HCT116 (cell line): ENCODE measurements around the gene NF1. TPM values are rescaled to one million over a fixed set of nuclear protein-coding genes. Genes with fewer than 3 reads are reported as not detected.

Source experiments
- ATAC-seq: fragments of 200-7000 bp; cut with Tn5 transposase; 2 replicates; pipeline ENCODE4 v1.9.1; 2020; ENCODE audit warnings: mild to moderate bottlenecking, moderate library complexity
- BruUV-seq: library from RNA; stranded (reverse); fragments of 400-500 nt; replicated peaks from 2 replicates; lab custom pipeline; 2021; lab: Mats Ljungman, UMichigan
- CTCF ChIA-PET: fragments of 300-600 bp; sonication (Branson Sonifier 250); formaldehyde crosslinking; loops from one replicate; lab custom pipeline; 2021; ENCODE audit warnings: antibody characterized with exemption; lab: Charles Lee
- POLR2A ChIA-PET: fragments of 300-600, 350-600 bp; sonication (Branson Sonifier 250); formaldehyde crosslinking; loops from one replicate; lab custom pipeline; 2021; ENCODE audit warnings: antibody characterized with exemption; lab: Charles Lee
- RAD21 ChIA-PET, 2 experiments: fragments of 300-600 bp; sonication (Branson Sonifier 250); formaldehyde crosslinking; loops; one replicate each; lab custom pipeline; 2023; ENCODE audit warnings: low total read pairs in 2 of 2; ENCODE audit not compliant: uncharacterized antibody in 2 of 2, unreplicated experiment in 2 of 2, low non-redundant PET in 1 of 2; lab: Charles Lee
- DNase-seq: peaks from one replicate; pipeline ENCODE4 v3.0.0-alpha.2; 2010; ENCODE audit warnings: low read depth, low spot score
- H2AFZ ChIP-seq: fragments of 200-600 bp; shearing (Covaris generic), sonication (generic); 2 replicates; pipeline ENCODE4 v1.6.1; 2017; ENCODE audit warnings: low read depth, mixed run types, mixed read lengths, antibody characterized with exemption, low read length; ENCODE audit not compliant: poor library complexity, severe bottlenecking
- H3K27ac ChIP-seq: 2 replicates; pipeline ENCODE4 v1.5.1; 2012; ENCODE audit warnings: low read depth, low read length
- H3K27me3 ChIP-seq: fragments of 200-600 bp; sonication (generic); 2 replicates; pipeline ENCODE4 v1.6.1; 2016; ENCODE audit warnings: mixed run types, low read length, mixed read lengths; ENCODE audit not compliant: insufficient read depth
- H3K36me3 ChIP-seq, 2 experiments: fragments of 200-500 bp in 1 of 2; fragments of 200-600 bp in 1 of 2; sonication (Bioruptor generic) in 1 of 2; sonication (generic) in 1 of 2; 2 replicates each; pipeline versions ENCODE4 v1.5.1 to v1.6.1; 2014 to 2016; ENCODE audit warnings: low read length in 2 of 2, inconsistent platforms in 1 of 2, mixed read lengths in 1 of 2, mixed run types in 1 of 2; ENCODE audit not compliant: insufficient read depth in 2 of 2, control insufficient read depth in 1 of 2
- H3K4me1 ChIP-seq, 2 experiments: fragments of 200-600 bp in 1 of 2; sonication (generic) in 1 of 2; 2 replicates each; pipeline versions ENCODE4 v1.5.1 to v1.6.1; 2012 to 2017; ENCODE audit warnings: low read length in 2 of 2, inconsistent platforms in 1 of 2, mild to moderate bottlenecking in 1 of 2, mixed read lengths in 1 of 2, mixed run types in 1 of 2, moderate library complexity in 1 of 2; ENCODE audit not compliant: insufficient read depth in 2 of 2, control insufficient read depth in 1 of 2
- H3K4me2 ChIP-seq: fragments of 200-600 bp; sonication (generic); 2 replicates; pipeline ENCODE4 v1.6.1; 2017; ENCODE audit warnings: mixed run types, low read length, mixed read lengths
- H3K4me3 ChIP-seq, 2 experiments: fragments of 200-600 bp in 1 of 2; sonication (generic) in 1 of 2; replicated peaks in 1 of 2; 2 replicates each; pipeline ENCODE4 v1.5.1; 2011 to 2016; ENCODE audit warnings: low read length in 2 of 2, control low read depth in 1 of 2, low read depth in 1 of 2, mild to moderate bottlenecking in 1 of 2, mixed read lengths in 1 of 2, mixed run types in 1 of 2
- H3K79me2 ChIP-seq: fragments of 200-600 bp; sonication (generic); 2 replicates; pipeline ENCODE4 v1.6.1; 2017; ENCODE audit warnings: mild to moderate bottlenecking, mixed run types, low read length, moderate library complexity, mixed read lengths; ENCODE audit not compliant: insufficient read depth
- H3K9ac ChIP-seq: fragments of 200-600 bp; sonication (generic); 2 replicates; pipeline ENCODE4 v1.6.1; 2016; ENCODE audit warnings: low read length, mixed read lengths
- H3K9me2 ChIP-seq: fragments of 200-600 bp; sonication (generic), shearing (Covaris generic); 2 replicates; pipeline ENCODE4 v1.6.1; 2017; ENCODE audit warnings: mixed run types, mild to moderate bottlenecking, moderate library complexity; ENCODE audit not compliant: insufficient read depth
- H3K9me3 ChIP-seq, 2 experiments: fragments of 200-500 bp in 1 of 2; fragments of 200-600 bp in 1 of 2; sonication (Bioruptor generic) in 1 of 2; sonication (generic) in 1 of 2; 2 replicates each; pipeline ENCODE4 v1.6.1; 2014 to 2017; ENCODE audit warnings: low read length in 2 of 2, mixed read lengths in 2 of 2, inconsistent platforms in 1 of 2, low read depth in 1 of 2, mild to moderate bottlenecking in 1 of 2, mixed run types in 1 of 2, moderate library complexity in 1 of 2; ENCODE audit not compliant: control insufficient read depth in 1 of 2, insufficient read depth in 1 of 2
- H4K20me1 ChIP-seq: fragments of 200-600 bp; sonication (generic), shearing (Covaris generic); 2 replicates; pipeline ENCODE4 v1.6.1; 2017; ENCODE audit warnings: mixed run types, mild to moderate bottlenecking, moderate library complexity; ENCODE audit not compliant: insufficient read depth
- CBX3 ChIP-seq: IDR thresholded peaks from 2 replicates; pipeline ENCODE4 v1.6.1; 2012; ENCODE audit warnings: low read depth
- CEBPB ChIP-seq: IDR thresholded peaks from 2 replicates; pipeline ENCODE4 v1.6.1; 2012; ENCODE audit warnings: low read depth
- EGR1 ChIP-seq: IDR thresholded peaks from 2 replicates; pipeline ENCODE4 v1.6.1; 2012; ENCODE audit warnings: low read depth
- ELF1 ChIP-seq: IDR thresholded peaks from 2 replicates; pipeline ENCODE4 v1.6.1; 2012; ENCODE audit warnings: low read depth, borderline replicate concordance
- EZH2 ChIP-seq: fragments of 200-600 bp; sonication (generic); IDR thresholded peaks from 2 replicates; pipeline ENCODE4 v1.6.1; 2017; ENCODE audit warnings: antibody characterized with exemption, mixed run types
- JUND ChIP-seq: IDR thresholded peaks from 2 replicates; pipeline ENCODE4 v1.6.1; 2012
- POLR2AphosphoS5 ChIP-seq: IDR thresholded peaks from 2 replicates; pipeline ENCODE4 v1.6.1; 2011; ENCODE audit warnings: mild to moderate bottlenecking, low read depth, low read length, moderate library complexity
- SIN3A ChIP-seq: IDR thresholded peaks from 2 replicates; pipeline ENCODE4 v1.6.1; 2012; ENCODE audit warnings: low read depth
- SP1 ChIP-seq: IDR thresholded peaks from 2 replicates; pipeline ENCODE4 v1.6.1; 2012; ENCODE audit warnings: low read depth
- SRF ChIP-seq: IDR thresholded peaks from 2 replicates; pipeline ENCODE4 v1.6.1; 2012; ENCODE audit warnings: low read depth
- ZFX ChIP-seq: fragments of 450-650 bp; IDR thresholded peaks from 2 replicates; pipeline ENCODE4 v1.6.1; 2017
- ZNF274 ChIP-seq: fragments of 200-500 bp; sonication (Bioruptor generic); IDR thresholded peaks from 2 replicates; pipeline ENCODE4 v1.6.1; 2014; ENCODE audit warnings: mild to moderate bottlenecking, low read depth, low read length, inconsistent platforms
- intact Hi-C: fragments of 100-400 bp; cut with micrococcal nuclease; formaldehyde crosslinking; loops from 2 replicates; pipeline ENCODE4 v1.10.0; 2022
- total RNA-seq: library from RNA; stranded (reverse); gene quantifications from one replicate; pipeline ENCODE4 v1.2.1, GENCODE V29; 2021; ENCODE audit not compliant: unreplicated experiment
- TF ChIP-seq, protein P1 (sequence below): IDR thresholded peaks from 2 replicates; pipeline ENCODE4 v1.6.1; 2012
- TF ChIP-seq, protein P2 (sequence below), 3 experiments: fragments of 200-600 bp in 1 of 3; sonication (generic) in 1 of 3; IDR thresholded peaks in 2 of 3; conservative IDR thresholded peaks in 1 of 3; 2 replicates each; pipeline ENCODE4 v1.5.1; 2012 to 2017; ENCODE audit warnings: low read depth in 2 of 3, low read length in 2 of 3, antibody characterized with exemption in 1 of 3, borderline replicate concordance in 1 of 3, control low read depth in 1 of 3, mild to moderate bottlenecking in 1 of 3, mixed read lengths in 1 of 3, mixed run types in 1 of 3, moderate library complexity in 1 of 3; ENCODE audit not compliant: insufficient read depth in 1 of 3
- TF ChIP-seq, protein P3 (sequence below): IDR thresholded peaks from 2 replicates; pipeline ENCODE4 v1.6.1; 2012
- TF ChIP-seq, protein P4 (sequence below): IDR thresholded peaks from 2 replicates; pipeline ENCODE4 v1.6.1; 2012; ENCODE audit warnings: low read depth

NF1 gene
- total RNA-seq, 1 experiment from 2014 or later, result 20.8 TPM

DNA sequence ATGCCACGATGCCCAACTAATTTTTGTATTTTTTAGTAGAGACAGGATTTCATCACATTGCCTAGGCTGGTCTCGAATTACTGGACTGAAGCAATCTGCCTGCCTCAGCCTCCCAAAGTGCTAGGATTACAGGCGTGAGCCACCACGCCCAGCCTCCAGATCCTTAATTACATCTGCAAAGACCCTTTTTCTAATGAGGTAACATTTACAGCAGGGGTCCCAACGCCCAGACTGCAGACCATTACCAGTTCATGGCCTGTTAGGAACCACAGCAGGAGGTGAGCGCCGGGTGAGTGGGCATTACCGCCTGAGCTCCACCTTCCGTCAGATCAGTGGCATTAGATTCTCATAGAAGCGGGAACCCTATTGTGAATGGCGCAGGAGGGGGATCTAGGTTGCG is 292.7 kb downstream of the NF1 start:
- DNase-seq, result no peak
- Histone ChIP-seq H3K27ac (no peak overlapping the region), H3K79me2 (no peaks in the 10 kb centered on the region), H3K4me3 (no peak overlapping the region), H3K36me3 (0 out of 4 replicates have a peak, but pooled peaks cover 0 to under 1% of the 10 kb centered on the region in 2 experiments), H3K9me2 (no peaks in the 10 kb centered on the region), H4K20me1 (no peaks in the 10 kb centered on the region), H3K4me2 (no peak overlapping the region), H3K9me3 (no peaks in the 10 kb centered on the region), H3K4me1 (no peaks in the 10 kb centered on the region), H3K27me3 (no peaks in the 10 kb centered on the region), H2AFZ (no peak overlapping the region), H3K9ac (no peak overlapping the region)
- no TSS peak for BruUV-seq
- CTCF ChIA-PET, result interaction anchor here (1.4 to 2.4 kb wide), 2 partner anchors 130 to 136 kb away, joined by 3 to 12 read pairs; no protein-coding TSS in a partner anchor
- no peak for ATAC-seq
- RAD21 ChIA-PET, result no interaction called here
- TF ChIP-seq JUND (no peak), ELF1 (no peak), SRF (no peak), SP1 (no peak)
- TF ChIP-seq, protein P1, sequence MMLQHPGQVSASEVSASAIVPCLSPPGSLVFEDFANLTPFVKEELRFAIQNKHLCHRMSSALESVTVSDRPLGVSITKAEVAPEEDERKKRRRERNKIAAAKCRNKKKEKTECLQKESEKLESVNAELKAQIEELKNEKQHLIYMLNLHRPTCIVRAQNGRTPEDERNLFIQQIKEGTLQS, result no peak
- POLR2A ChIA-PET, result no interaction called here
- intact Hi-C loops, result loop anchor here (5.0 kb wide), 1 partner anchor 455 kb away; no protein-coding TSS in a partner anchor

DNA sequence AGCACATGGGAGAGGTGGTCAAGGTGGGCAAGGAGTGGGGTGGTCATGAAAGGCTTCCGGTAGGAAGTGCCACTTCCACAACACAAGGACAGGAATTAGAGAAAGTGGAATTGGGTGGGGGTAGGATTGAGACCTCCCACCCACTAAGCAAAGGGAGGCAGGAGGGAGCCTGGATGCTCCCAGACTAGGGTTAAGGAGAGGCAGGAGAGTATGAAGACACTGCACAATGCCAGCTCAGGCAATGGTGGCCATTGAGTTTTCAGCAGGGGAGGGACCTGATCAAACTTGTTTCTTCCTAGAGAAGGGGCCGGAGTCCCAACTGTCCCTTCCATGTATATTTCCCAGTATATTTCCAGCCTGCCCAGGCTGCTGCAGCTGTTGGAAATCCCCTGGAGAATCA is 293.6 kb downstream of the NF1 start:
- DNase-seq (no peak), ATAC-seq (no peak)
- intact Hi-C loops, result loop anchor here (5.0 kb wide), 1 partner anchor 454 kb away; no protein-coding TSS in a partner anchor
- Histone ChIP-seq H3K4me2 (no peak overlapping the region), H2AFZ (no peak overlapping the region), H3K36me3 (no peaks in the 10 kb centered on the region), H3K27ac (no peak overlapping the region), H3K4me3 (no peak overlapping the region), H4K20me1 (no peaks in the 10 kb centered on the region), H3K9me3 (no peaks in the 10 kb centered on the region)
- ChIA-PET RAD21 (no interaction called here), CTCF (interaction anchor here (1.6 to 2.4 kb wide), 3 partner anchors 49 to 454 kb away, joined by 6 to 12 read pairs (median 10); no protein-coding TSS in a partner anchor)
- no TSS peak for BruUV-seq
- TF ChIP-seq SRF, result no peak
- no peak for TF ChIP-seq SIN3A
- no peak for TF ChIP-seq POLR2AphosphoS5
- TF ChIP-seq ZNF274, result no peak
- TF ChIP-seq, protein P1, result no peak
- TF ChIP-seq, protein P2, sequence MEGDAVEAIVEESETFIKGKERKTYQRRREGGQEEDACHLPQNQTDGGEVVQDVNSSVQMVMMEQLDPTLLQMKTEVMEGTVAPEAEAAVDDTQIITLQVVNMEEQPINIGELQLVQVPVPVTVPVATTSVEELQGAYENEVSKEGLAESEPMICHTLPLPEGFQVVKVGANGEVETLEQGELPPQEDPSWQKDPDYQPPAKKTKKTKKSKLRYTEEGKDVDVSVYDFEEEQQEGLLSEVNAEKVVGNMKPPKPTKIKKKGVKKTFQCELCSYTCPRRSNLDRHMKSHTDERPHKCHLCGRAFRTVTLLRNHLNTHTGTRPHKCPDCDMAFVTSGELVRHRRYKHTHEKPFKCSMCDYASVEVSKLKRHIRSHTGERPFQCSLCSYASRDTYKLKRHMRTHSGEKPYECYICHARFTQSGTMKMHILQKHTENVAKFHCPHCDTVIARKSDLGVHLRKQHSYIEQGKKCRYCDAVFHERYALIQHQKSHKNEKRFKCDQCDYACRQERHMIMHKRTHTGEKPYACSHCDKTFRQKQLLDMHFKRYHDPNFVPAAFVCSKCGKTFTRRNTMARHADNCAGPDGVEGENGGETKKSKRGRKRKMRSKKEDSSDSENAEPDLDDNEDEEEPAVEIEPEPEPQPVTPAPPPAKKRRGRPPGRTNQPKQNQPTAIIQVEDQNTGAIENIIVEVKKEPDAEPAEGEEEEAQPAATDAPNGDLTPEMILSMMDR (IDR thresholded peaks at IDR 0.05 in 2 of 3, conservative IDR thresholded peaks at IDR 0.05 in 1 of 3; ENCODE audit: borderline replicate concordance in 1 of 3, insufficient read depth in 1 of 3, low read depth in 2 of 3, low read length in 2 of 3), result no peak
- TF ChIP-seq ZFX, result no peak
- TF ChIP-seq EGR1, result no peak
- TF ChIP-seq JUND, result no peak
- TF ChIP-seq EZH2, result no peak
- TF ChIP-seq CBX3, result no peak
- TF ChIP-seq, protein P3, sequence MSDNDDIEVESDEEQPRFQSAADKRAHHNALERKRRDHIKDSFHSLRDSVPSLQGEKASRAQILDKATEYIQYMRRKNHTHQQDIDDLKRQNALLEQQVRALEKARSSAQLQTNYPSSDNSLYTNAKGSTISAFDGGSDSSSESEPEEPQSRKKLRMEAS, result no peak
- TF ChIP-seq CEBPB, result no peak
- TF ChIP-seq, protein P4, sequence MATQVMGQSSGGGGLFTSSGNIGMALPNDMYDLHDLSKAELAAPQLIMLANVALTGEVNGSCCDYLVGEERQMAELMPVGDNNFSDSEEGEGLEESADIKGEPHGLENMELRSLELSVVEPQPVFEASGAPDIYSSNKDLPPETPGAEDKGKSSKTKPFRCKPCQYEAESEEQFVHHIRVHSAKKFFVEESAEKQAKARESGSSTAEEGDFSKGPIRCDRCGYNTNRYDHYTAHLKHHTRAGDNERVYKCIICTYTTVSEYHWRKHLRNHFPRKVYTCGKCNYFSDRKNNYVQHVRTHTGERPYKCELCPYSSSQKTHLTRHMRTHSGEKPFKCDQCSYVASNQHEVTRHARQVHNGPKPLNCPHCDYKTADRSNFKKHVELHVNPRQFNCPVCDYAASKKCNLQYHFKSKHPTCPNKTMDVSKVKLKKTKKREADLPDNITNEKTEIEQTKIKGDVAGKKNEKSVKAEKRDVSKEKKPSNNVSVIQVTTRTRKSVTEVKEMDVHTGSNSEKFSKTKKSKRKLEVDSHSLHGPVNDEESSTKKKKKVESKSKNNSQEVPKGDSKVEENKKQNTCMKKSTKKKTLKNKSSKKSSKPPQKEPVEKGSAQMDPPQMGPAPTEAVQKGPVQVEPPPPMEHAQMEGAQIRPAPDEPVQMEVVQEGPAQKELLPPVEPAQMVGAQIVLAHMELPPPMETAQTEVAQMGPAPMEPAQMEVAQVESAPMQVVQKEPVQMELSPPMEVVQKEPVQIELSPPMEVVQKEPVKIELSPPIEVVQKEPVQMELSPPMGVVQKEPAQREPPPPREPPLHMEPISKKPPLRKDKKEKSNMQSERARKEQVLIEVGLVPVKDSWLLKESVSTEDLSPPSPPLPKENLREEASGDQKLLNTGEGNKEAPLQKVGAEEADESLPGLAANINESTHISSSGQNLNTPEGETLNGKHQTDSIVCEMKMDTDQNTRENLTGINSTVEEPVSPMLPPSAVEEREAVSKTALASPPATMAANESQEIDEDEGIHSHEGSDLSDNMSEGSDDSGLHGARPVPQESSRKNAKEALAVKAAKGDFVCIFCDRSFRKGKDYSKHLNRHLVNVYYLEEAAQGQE, result no peak
- TF ChIP-seq, all 23 proteins: peak for 0
- POLR2A ChIA-PET, result no interaction called here
- no peaks in the 10 kb centered on the region for H3K27me3 ChIP-seq
- H3K79me2 ChIP-seq, result no peaks in the 10 kb centered on the region
- no peaks in the 10 kb centered on the region for H3K4me1 ChIP-seq
- no peak overlapping the region for H3K9ac ChIP-seq
- no peaks in the 10 kb centered on the region for H3K9me2 ChIP-seq
